Karpas-422 (cell line): ENCODE measurements around the gene PEAK3. TPM values are rescaled to one million over a fixed set of nuclear protein-coding genes. Genes with fewer than 3 reads are reported as not detected.

Experiments
- DNase-seq: peaks from one replicate; pipeline ENCODE4 v3.0.0-alpha.2; 2015
- H2AFZ ChIP-seq: fragments of 200-600 bp; sonication (generic); 2 replicates; pipeline ENCODE4 v1.6.1; 2014; ENCODE audit warnings: antibody characterized with exemption, low read length, mixed read lengths
- H3K27ac ChIP-seq: fragments of 200-600 bp; sonication (generic); 2 replicates; pipeline ENCODE4 v1.5.1; 2014; ENCODE audit warnings: mild to moderate bottlenecking, low read length, moderate library complexity
- H3K27me3 ChIP-seq: fragments of 200-600 bp; sonication (generic); 2 replicates; pipeline ENCODE4 v1.6.1; 2014; ENCODE audit warnings: low read length, mixed read lengths
- H3K36me3 ChIP-seq: fragments of 200-600 bp; sonication (generic); 2 replicates; pipeline ENCODE4 v1.6.1; 2014; ENCODE audit warnings: low read length, mixed read lengths; ENCODE audit not compliant: insufficient read depth
- H3K4me1 ChIP-seq: fragments of 200-600 bp; sonication (generic); 2 replicates; pipeline ENCODE4 v1.6.1; 2014; ENCODE audit warnings: mild to moderate bottlenecking, low read length, mixed read lengths
- H3K4me2 ChIP-seq: fragments of 200-600 bp; sonication (generic); 2 replicates; pipeline ENCODE4 v1.6.1; 2014; ENCODE audit warnings: low read length, low read depth, mild to moderate bottlenecking; ENCODE audit not compliant: poor library complexity, severe bottlenecking
- H3K4me3 ChIP-seq: fragments of 200-600 bp; sonication (generic); 2 replicates; pipeline ENCODE4 v1.5.1; 2014; ENCODE audit warnings: mild to moderate bottlenecking, antibody characterized with exemption, low read length, mixed read lengths
- H3K79me2 ChIP-seq: fragments of 200-600 bp; sonication (generic); 2 replicates; pipeline ENCODE4 v1.6.1; 2014; ENCODE audit warnings: mild to moderate bottlenecking, low read length, mixed read lengths
- H3K9ac ChIP-seq: fragments of 200-600 bp; sonication (generic); 2 replicates; pipeline ENCODE4 v1.6.0; 2014; ENCODE audit warnings: low read length
- H3K9me2 ChIP-seq: fragments of 200-600 bp; sonication (generic), shearing (Covaris generic); replicated peaks from 2 replicates; pipeline ENCODE4 v1.6.0; 2014; ENCODE audit warnings: mild to moderate bottlenecking, low read length, moderate library complexity; ENCODE audit not compliant: insufficient read depth
- H3K9me3 ChIP-seq: fragments of 300-700, 200-600 bp; sonication (generic); 2 replicates; pipeline ENCODE4 v1.6.1; 2014; ENCODE audit warnings: low read length, mixed read lengths
- H4K20me1 ChIP-seq: fragments of 200-600 bp; sonication (generic); 2 replicates; pipeline ENCODE4 v1.6.1; 2014; ENCODE audit warnings: mild to moderate bottlenecking, antibody characterized with exemption, low read length, low read depth; ENCODE audit not compliant: insufficient read depth
- total RNA-seq: library from RNA; depleted of rRNA; stranded (reverse); fragments of >200 nt; shearing (Covaris generic); gene quantifications from 2 replicates; pipeline ENCODE4 v1.2.3, GENCODE V29; 2014; ENCODE audit warnings: low replicate concordance

PEAK3 gene
- total RNA-seq, 1 experiment from 2014 or later, result not detected

DNA sequence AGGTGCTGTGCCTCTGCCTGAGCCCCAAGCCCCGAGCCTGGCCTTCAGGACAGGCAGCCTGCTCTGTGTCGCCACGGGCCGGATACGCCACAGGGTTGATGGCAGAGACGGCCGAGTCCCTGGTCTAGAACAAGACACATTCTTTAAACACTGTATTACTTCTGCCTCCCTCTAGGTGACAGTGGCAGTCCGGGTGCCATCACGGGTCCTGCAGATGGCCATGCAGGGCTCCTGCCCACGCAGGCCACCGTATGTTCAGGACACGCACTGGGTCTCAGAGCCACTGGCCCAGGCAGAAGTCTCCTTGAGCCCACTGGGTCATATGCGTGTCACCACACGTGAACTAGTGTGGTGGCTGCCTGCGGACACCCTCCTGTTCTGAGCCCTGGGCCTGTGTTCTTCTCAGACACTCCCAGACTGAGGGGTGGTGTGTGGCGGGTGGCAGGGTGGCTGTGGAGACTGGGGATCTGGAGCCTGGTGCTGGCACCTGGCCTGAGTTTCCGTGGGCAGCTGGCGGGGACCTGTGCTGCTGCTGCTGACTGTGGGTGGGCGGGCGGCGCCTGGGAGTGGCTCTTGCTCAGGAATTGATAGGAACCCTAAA, 50.3 kb downstream of the PEAK3 start:
- 0 out of 2 replicates have a peak, but pooled peaks cover 3% of the 10 kb centered on the region for H3K36me3 ChIP-seq
- no peak overlapping the region for H3K9ac ChIP-seq
- H3K27ac ChIP-seq, result no peak overlapping the region
- no peak overlapping the region for H3K4me2 ChIP-seq
- H3K27me3 ChIP-seq, result no peaks in the 10 kb centered on the region
- no peaks in the 10 kb centered on the region for H3K9me2 ChIP-seq
- 0 out of 2 replicates have a peak, but pooled peaks cover 3% of the 10 kb centered on the region for H4K20me1 ChIP-seq
- no peak overlapping the region for H3K4me3 ChIP-seq
- no peak overlapping the region for H2AFZ ChIP-seq
- H3K79me2 ChIP-seq, result peaks cover 28% of the 10 kb centered on the region
- DNase-seq, result peak; percentile 75
- H3K9me3 ChIP-seq, result no peaks in the 10 kb centered on the region
- peaks cover 16% of the 10 kb centered on the region for H3K4me1 ChIP-seq

DNA sequence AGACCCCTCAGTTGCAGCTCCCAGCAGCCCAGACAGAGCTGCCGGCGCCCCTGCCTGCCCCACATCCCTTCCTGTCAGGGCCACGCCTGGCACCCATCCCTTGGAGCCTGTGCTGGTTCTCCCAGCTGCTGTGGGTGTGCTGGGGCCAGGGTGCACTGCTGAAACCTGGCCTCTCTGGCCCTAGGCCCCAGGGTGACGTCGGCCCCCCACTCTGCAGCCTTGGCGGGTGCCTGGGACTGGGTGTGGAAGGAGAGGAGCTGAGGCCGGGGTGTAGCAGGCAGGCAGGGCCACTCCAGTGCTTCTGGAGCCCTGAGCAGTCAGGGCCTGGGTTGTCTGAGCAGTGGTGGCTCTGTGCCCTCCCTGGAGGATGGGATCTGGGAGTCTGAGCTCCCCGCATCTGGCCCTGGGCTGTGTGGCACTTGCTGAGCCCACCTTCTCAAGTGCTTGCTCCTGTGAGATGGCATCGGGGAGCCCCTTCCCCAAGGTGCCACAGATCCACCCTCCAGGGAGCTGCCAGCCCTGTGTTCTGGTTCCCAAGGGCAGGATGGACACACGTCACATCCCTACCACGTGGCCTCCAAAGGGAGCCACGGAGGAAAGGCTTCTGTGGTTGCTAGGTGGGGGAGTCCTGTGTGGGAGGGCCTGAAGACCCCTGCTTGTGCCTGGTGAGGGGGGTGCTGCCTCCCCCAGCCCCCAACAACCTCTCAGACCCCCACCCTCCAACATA, 51.0 kb downstream of the PEAK3 start:
- Histone ChIP-seq H3K27ac (no peak overlapping the region), H3K9ac (no peak overlapping the region), H3K9me3 (no peaks in the 10 kb centered on the region)

DNA sequence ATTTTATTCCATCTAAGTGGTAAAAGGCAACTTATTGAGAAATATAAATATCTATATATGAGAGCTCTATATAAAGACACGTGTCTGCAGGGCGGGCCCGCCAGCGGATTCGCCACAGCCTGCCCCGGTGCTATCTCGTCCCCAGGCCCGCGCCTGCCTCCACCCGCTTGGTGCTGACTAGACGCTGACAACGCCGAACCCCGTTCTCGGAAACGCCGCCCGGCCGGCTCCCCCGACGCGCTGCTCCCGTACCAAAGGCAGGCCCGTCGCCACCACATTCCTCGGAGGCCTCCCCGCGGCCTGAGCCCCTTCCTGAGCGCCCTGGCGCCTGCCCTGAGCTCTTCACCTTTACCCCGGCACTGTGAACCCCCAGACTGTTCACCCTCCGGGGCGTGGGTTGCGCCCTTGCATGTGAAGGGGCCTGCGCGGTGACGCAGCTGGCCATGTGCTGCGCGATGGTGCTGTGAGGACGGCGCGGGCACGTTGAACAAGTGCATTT, 51.9 kb downstream of the PEAK3 start:
- no peak for DNase-seq
- H3K4me2 ChIP-seq, result no peak overlapping the region
- H3K27ac ChIP-seq, result no peak overlapping the region
- H4K20me1 ChIP-seq, result 0 out of 2 replicates have a peak, but pooled peaks cover 3% of the 10 kb centered on the region
- H3K9me3 ChIP-seq, result no peaks in the 10 kb centered on the region
- no peak overlapping the region for H3K9ac ChIP-seq
- peaks cover 12% of the 10 kb centered on the region for H3K4me1 ChIP-seq
- H3K9me2 ChIP-seq, result no peaks in the 10 kb centered on the region
- H3K36me3 ChIP-seq, result peaks cover 5% of the 10 kb centered on the region; the same call in 1 of the 2 replicates
- H3K4me3 ChIP-seq, result no peak overlapping the region
- no peak overlapping the region for H2AFZ ChIP-seq
- no peaks in the 10 kb centered on the region for H3K27me3 ChIP-seq
- peaks cover 18% of the 10 kb centered on the region for H3K79me2 ChIP-seq

More for the DNA sequence above, 51.0 kb downstream of the PEAK3 start:
- Histone ChIP-seq H3K36me3 (0 out of 2 replicates have a peak, but pooled peaks cover 3% of the 10 kb centered on the region), H2AFZ (no peak overlapping the region), H3K9me2 (no peaks in the 10 kb centered on the region), H3K4me2 (no peak overlapping the region), H3K4me3 (no peak overlapping the region), H3K4me1 (peaks cover 14% of the 10 kb centered on the region), H3K79me2 (peaks cover 27% of the 10 kb centered on the region), H3K27me3 (no peaks in the 10 kb centered on the region), H4K20me1 (0 out of 2 replicates have a peak, but pooled peaks cover 3% of the 10 kb centered on the region)
- no peak for DNase-seq

DNA sequence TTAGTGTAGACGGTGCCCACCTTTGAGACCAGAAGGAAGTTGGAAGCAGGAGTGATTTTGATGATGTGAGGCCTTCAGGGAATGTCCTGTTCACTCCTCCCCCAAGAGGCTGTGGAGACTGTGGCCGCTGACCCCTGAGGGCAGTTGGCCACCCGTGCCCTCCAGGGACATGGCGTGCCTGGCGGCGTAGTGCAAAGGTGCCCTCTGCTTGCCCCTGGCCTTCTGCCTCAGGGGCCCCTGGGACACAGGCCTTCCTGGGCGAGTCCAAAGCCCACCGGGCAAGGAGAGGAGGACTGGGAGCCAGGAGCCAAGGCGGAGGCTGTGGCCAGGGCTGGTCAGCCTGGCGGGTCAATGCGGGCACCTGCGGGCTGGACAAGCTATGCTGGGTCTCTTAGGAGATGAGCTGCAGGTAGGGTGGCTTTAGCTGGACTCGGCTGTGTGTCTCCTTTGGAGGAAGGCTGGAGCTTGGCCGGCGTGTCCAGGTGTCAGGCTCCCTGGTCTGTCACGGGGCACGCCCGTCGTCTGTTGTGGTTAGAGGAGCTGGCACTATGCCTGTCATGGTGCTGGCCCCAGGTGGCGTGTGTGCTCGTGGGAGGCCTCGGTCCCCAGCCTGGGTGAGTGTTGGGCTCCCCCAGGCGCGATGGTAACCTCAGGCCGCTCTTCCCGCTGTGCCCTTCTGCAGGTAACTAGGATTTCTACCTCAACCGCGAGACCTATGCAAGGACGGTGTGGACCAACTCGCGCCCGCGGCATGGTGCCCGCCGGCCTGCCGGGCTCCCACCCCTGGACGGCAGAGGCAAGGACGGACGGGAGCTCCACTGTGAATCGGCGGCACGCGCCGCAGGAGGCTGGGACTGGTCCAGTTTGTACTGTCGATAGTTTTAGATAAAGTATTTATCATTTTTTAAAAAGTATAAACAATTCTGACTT, 52.6 kb downstream of the PEAK3 start:
- H3K79me2 ChIP-seq, result peaks cover 11% of the 10 kb centered on the region
- peaks cover 5% of the 10 kb centered on the region; the same call in 1 of the 2 replicates for H3K4me1 ChIP-seq
- no peaks in the 10 kb centered on the region for H3K27me3 ChIP-seq
- H3K36me3 ChIP-seq, result peaks cover 8% of the 10 kb centered on the region; the same call in 1 of the 2 replicates
- H3K4me2 ChIP-seq, result no peak overlapping the region
- H3K9me3 ChIP-seq, result no peaks in the 10 kb centered on the region
- H2AFZ ChIP-seq, result no peak overlapping the region
- no peaks in the 10 kb centered on the region for H3K9me2 ChIP-seq
- 0 out of 2 replicates have a peak, but pooled peaks cover 3% of the 10 kb centered on the region for H4K20me1 ChIP-seq
- no peak for DNase-seq
- H3K27ac ChIP-seq, result no peak overlapping the region
- H3K9ac ChIP-seq, result no peak overlapping the region
- H3K4me3 ChIP-seq, result no peak overlapping the region

DNA sequence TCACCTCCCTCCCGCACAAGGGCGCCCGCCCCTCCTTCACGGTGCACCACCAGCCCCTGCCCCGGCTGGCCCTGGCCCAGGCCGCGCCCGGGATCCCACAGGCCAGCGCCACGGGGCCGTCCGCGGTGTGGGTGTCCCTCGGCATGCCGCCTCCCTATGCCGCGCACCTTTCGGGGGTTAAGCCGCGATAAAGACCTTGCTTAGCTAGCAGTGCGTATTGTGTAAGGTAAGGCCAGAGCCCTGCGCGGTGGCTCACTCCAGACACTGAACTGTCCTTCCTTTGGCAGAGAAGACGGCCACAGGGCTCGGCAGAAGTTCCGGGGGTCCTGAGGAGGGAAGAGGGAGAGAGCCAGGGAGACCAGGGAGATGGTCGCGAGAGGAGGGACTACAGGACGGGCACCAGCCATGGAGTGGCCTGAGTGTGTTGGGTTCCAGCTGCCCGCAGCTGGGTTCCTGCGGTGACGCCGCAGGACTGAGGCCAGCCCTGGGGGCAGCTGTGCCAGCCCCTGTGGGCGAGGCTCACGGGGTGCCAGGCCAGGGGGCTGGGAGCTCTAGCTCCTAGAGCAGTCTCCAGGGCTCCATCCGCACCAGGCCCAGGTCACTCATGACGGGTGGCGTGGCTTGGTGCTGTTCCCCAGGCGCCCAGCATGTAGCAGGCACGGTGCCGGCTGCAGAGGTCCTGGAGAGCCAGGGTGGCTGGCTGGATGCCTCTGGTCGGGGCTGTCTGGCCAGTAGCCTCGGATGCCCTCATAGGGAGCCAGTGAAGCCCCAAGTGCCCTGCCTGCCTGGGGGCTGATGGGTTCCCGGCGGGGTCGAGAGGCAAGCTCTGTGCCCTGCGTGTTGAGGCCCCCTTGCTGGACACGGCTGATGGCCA, 53.6 kb downstream of the PEAK3 start:
- Histone ChIP-seq H3K4me1 (peaks cover 8% of the 10 kb centered on the region), H3K27me3 (no peaks in the 10 kb centered on the region), H3K9ac (no peak overlapping the region), H3K79me2 (peaks cover 5% of the 10 kb centered on the region; the same call in 1 of the 2 replicates), H3K4me3 (no peak overlapping the region), H3K9me2 (no peaks in the 10 kb centered on the region), H4K20me1 (0 out of 2 replicates have a peak, but pooled peaks cover 3% of the 10 kb centered on the region), H3K36me3 (peaks cover 5% of the 10 kb centered on the region; the same call in 1 of the 2 replicates), H2AFZ (no peak overlapping the region), H3K9me3 (no peaks in the 10 kb centered on the region), H3K4me2 (no peak overlapping the region), H3K27ac (no peak overlapping the region)
- no peak for DNase-seq

DNA sequence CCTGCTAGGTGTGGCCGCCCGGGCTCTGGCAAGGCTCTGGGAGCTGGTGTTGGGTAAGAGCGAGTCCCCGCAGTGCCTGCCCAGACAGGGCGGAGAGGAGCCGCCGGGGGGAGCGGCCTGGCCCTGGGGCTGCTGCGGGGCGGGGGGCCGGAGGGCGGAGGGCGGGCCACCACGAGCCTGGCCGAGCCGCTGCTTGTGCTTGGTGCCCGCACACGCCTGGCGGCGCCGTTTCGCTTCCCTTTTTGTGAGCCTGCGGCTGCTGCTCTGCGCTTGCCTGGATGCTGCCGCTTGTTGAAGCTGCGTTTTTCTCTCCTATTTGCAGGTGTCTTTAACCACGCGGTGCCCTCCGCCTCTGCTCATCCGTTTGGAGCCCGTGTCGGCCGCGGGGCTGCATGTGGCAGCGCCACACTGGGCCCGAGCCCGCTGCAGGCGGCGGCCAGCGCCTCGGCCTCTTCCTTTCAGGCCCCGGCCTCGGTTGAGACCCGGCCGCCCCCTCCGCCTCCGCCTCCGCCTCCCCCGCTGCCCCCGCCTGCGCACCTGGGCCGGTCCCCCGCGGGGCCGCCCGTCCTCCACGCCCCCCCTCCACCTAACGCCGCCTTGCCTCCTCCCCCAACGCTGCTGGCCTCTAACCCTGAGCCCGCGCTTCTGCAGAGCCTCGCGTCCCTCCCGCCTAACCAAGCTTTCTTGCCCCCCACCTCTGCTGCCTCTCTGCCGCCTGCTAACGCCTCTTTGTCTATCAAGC, 54.4 kb downstream of the PEAK3 start:
- 0 out of 2 replicates have a peak, but pooled peaks cover 2% of the 10 kb centered on the region for H4K20me1 ChIP-seq
- H3K9me2 ChIP-seq, result no peaks in the 10 kb centered on the region
- H3K4me3 ChIP-seq, result no peak overlapping the region
- H3K9ac ChIP-seq, result no peak overlapping the region
- H3K27ac ChIP-seq, result no peak overlapping the region
- H3K4me1 ChIP-seq, result peaks cover 16% of the 10 kb centered on the region
- H3K9me3 ChIP-seq, result no peaks in the 10 kb centered on the region
- H3K4me2 ChIP-seq, result no peak overlapping the region
- H3K27me3 ChIP-seq, result no peaks in the 10 kb centered on the region
- H2AFZ ChIP-seq, result no peak overlapping the region
- no peak for DNase-seq
- H3K79me2 ChIP-seq, result no peaks in the 10 kb centered on the region
- peaks cover 5% of the 10 kb centered on the region; the same call in 1 of the 2 replicates for H3K36me3 ChIP-seq
